OCI-LY1 (cell line): ENCODE data around the gene FANK1.

Source experiments
- H2AFZ ChIP-seq: fragments of 200-600 bp; sonication (generic), shearing (Covaris generic); 2 replicates; pipeline ENCODE4 v1.6.0; 2014; ENCODE audit warnings: antibody characterized with exemption, mild to moderate bottlenecking, low read length
- H3F3A ChIP-seq: fragments of 200-600 bp; sonication (generic), shearing (Covaris generic); 2 replicates; pipeline ENCODE4 v1.6.0; 2014; ENCODE audit warnings: mild to moderate bottlenecking, antibody characterized with exemption, low read length, moderate library complexity; ENCODE audit not compliant: insufficient read depth
- H3K27ac ChIP-seq: fragments of 200-600 bp; sonication (generic); 2 replicates; pipeline ENCODE4 v1.5.1; 2014; ENCODE audit warnings: low read length, mixed run types, mild to moderate bottlenecking, low read depth; ENCODE audit not compliant: poor library complexity, severe bottlenecking
- H3K27me3 ChIP-seq: fragments of 200-600 bp; sonication (generic); 2 replicates; pipeline ENCODE4 v1.6.0; 2014; ENCODE audit warnings: antibody characterized with exemption, mild to moderate bottlenecking, low read length, moderate library complexity; ENCODE audit not compliant: insufficient read depth
- H3K36me3 ChIP-seq: fragments of 200-600 bp; sonication (generic); 2 replicates; pipeline ENCODE4 v1.6.1; 2014; ENCODE audit warnings: mild to moderate bottlenecking, antibody characterized with exemption, low read length, moderate library complexity, mixed read lengths; ENCODE audit not compliant: insufficient read depth
- H3K4me1 ChIP-seq: fragments of 200-600 bp; sonication (generic); 2 replicates; pipeline ENCODE4 v1.5.1; 2014; ENCODE audit warnings: mild to moderate bottlenecking, low read length, moderate library complexity; ENCODE audit not compliant: insufficient read depth, severe bottlenecking
- H3K4me2 ChIP-seq: fragments of 200-600 bp; sonication (generic), shearing (Covaris generic); 2 replicates; pipeline ENCODE4 v1.6.1; 2014; ENCODE audit warnings: low read length
- H3K4me3 ChIP-seq: fragments of 200-600 bp; sonication (generic); 2 replicates; pipeline ENCODE4 v1.5.1; 2014; ENCODE audit warnings: low read length, low read depth, mild to moderate bottlenecking, mixed read lengths; ENCODE audit not compliant: poor library complexity, severe bottlenecking
- H3K79me2 ChIP-seq: fragments of 200-600 bp; shearing (Covaris generic); 2 replicates; pipeline ENCODE4 v1.6.1; 2016; ENCODE audit warnings: mixed run types, low read length, mixed read lengths; ENCODE audit not compliant: insufficient read depth
- H3K9ac ChIP-seq: fragments of 200-600 bp; sonication (generic), shearing (Covaris generic); 2 replicates; pipeline ENCODE4 v1.6.1; 2014; ENCODE audit warnings: mild to moderate bottlenecking, low read length, mixed read lengths
- H3K9me2 ChIP-seq: fragments of 200-600 bp; sonication (generic), shearing (Covaris generic); 2 replicates; pipeline ENCODE4 v1.6.1; 2014; ENCODE audit warnings: low read depth, mild to moderate bottlenecking, low read length, mixed read lengths
- H3K9me3 ChIP-seq: fragments of 200-600 bp; shearing (Covaris generic); 2 replicates; pipeline ENCODE4 v1.6.1; 2014; ENCODE audit warnings: low read length, mixed read lengths
- H4K20me1 ChIP-seq: fragments of 200-600 bp; sonication (generic), shearing (Covaris generic); 2 replicates; pipeline ENCODE4 v1.6.0; 2016; ENCODE audit warnings: mild to moderate bottlenecking, low read length; ENCODE audit not compliant: insufficient read depth
- CTCF ChIP-seq: fragments of 200-600 bp; sonication (generic), shearing (Covaris generic); IDR thresholded peaks from 2 replicates; pipeline ENCODE4 v1.5.1; 2017; ENCODE audit warnings: mild to moderate bottlenecking, antibody characterized with exemption, low read length, moderate library complexity, mixed read lengths
- EZH2 ChIP-seq: fragments of 200-600 bp; sonication (generic), shearing (Covaris generic); IDR thresholded peaks from 2 replicates; pipeline ENCODE4 v1.8.0; 2017; ENCODE audit warnings: borderline replicate concordance, mixed run types, mild to moderate bottlenecking, antibody characterized with exemption, low read length, moderate library complexity, mixed read lengths

The FANK1 gene

GRCh38 chr10:125961743-125962142, 65.4 kb downstream of the FANK1 start:
- Histone ChIP-seq H3K27me3 (no peaks in the 10 kb centered on the region), H3K79me2 (no peaks in the 10 kb centered on the region), H3K9me3 (no peaks in the 10 kb centered on the region), H3K36me3 (no peaks in the 10 kb centered on the region), H3K4me1 (no peaks in the 10 kb centered on the region), H3F3A (no peaks in the 10 kb centered on the region), H3K9me2 (no peaks in the 10 kb centered on the region), H3K4me3 (no peak overlapping the region), H3K4me2 (no peak overlapping the region), H2AFZ (no peak overlapping the region), H3K9ac (no peak overlapping the region), H3K27ac (no peak overlapping the region), H4K20me1 (no peaks in the 10 kb centered on the region)
- TF ChIP-seq CTCF (no peak), EZH2 (no peak)

GRCh38 chr10:125962200-125962599, 65.8 kb downstream of the FANK1 start:
- H3K27ac ChIP-seq: no peak overlapping the region
- H3K36me3 ChIP-seq: no peaks in the 10 kb centered on the region
- TF ChIP-seq CTCF: no peak
- TF ChIP-seq EZH2: no peak
- H3F3A ChIP-seq: no peaks in the 10 kb centered on the region
- H3K4me1 ChIP-seq: no peaks in the 10 kb centered on the region
- no peaks in the 10 kb centered on the region for H3K79me2 ChIP-seq
- no peak overlapping the region for H2AFZ ChIP-seq
- no peaks in the 10 kb centered on the region for H3K9me2 ChIP-seq
- H3K4me3 ChIP-seq: no peak overlapping the region
- no peaks in the 10 kb centered on the region for H3K27me3 ChIP-seq
- H3K9me3 ChIP-seq: no peaks in the 10 kb centered on the region
- no peak overlapping the region for H3K9ac ChIP-seq
- no peak overlapping the region for H3K4me2 ChIP-seq
- H4K20me1 ChIP-seq: no peaks in the 10 kb centered on the region

- H3K4me2 ChIP-seq: no peak overlapping the region
- H3K9ac ChIP-seq: no peak overlapping the region
- no peaks in the 10 kb centered on the region for H3F3A ChIP-seq
- no peaks in the 10 kb centered on the region for H3K9me3 ChIP-seq
- H2AFZ ChIP-seq: no peak overlapping the region
- no peaks in the 10 kb centered on the region for H3K36me3 ChIP-seq
- no peaks in the 10 kb centered on the region for H3K4me1 ChIP-seq
- H3K4me3 ChIP-seq: no peak overlapping the region
- H3K27me3 ChIP-seq: no peaks in the 10 kb centered on the region
- H3K9me2 ChIP-seq: no peaks in the 10 kb centered on the region
- no peak overlapping the region for H3K27ac ChIP-seq
- H3K79me2 ChIP-seq: no peaks in the 10 kb centered on the region
- TF ChIP-seq EZH2 (no peak), CTCF (no peak)
- H4K20me1 ChIP-seq: no peaks in the 10 kb centered on the region
Observed at GRCh38 chr10:125964558-125964957, 68.2 kb downstream of the FANK1 start.
